HL-60/S4 (cell line): ENCODE measurements around the gene ASS1.

ENCODE experiments used
- in situ Hi-C: fragments of 300-500 bp; cut with MboI; formaldehyde crosslinking; loops from 2 replicates; pipeline ENCODE4 v1.14.3; 2022; ENCODE audit warnings: low sequenced_read_pairs

The ASS1 gene

DNA sequence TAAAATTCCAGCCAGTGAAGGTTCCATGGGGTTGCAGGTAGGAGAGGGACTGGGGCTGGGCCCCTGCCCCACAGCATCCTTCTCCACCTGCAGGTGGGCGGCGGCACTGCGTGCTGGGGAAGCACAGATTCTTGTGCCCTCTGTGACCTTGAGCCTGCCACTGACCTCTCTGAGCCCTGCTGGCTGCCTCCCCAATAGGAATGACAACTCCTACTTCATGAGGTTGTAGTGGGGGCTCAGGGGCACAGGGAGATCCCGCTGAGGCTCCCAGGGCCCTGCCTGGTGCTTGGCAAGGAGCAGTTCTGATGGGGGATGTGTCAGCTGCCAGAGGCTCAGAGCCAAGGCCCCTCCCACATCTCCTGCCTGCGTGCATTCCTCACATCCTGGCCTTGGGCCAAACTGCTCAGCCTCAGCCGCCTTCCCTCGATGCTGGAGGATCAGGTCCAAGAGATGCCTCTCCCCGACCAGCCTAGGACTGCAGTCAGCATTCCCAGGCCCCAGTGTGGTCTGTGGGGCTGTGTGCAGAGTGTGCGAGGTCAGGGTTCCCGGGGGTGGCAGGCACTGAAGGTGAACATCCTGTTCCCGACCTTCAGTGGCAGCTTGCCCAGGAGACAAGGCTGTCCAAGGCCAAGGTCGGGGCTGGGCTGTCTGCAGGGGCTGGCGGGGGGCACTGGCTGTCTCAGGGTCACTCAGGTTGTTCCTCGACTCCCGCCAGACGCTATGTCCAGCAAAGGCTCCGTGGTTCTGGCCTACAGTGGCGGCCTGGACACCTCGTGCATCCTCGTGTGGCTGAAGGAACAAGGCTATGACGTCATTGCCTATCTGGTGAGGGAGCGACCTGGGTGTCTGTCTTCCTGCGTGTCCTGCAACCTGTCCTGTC, 7.0 kb downstream of the ASS1 start:
- in situ Hi-C loops = no loop called here

- in situ Hi-C loops = no loop called here
Observed at GRCh38 chr9:130452835-130453234, 8.1 kb downstream of the ASS1 start.

DNA sequence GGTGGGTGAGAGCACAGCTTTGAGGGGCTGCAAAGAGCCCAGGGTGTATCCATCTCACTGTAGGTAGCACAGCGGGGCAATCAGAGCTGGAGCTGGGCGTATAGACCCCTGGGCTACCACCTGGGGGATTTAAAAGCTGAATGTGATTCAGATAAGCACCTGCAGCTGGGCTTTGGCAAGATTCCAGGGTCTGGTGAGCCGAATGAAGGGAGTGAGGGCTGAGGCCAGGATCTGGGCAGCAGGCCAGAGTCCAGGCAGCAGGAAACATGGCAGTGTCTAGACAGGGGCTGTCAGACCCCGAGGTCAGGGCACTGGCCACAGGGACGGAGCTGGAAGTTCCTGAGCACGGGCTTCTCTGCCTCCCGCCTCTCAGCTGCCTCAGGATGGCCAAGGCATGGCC, 8.7 kb downstream of the ASS1 start:
- in situ Hi-C loops = no loop called here

GRCh38 chr9:130454096-130454811, 9.5 kb downstream of the ASS1 start:
- in situ Hi-C loops = no loop called here

DNA sequence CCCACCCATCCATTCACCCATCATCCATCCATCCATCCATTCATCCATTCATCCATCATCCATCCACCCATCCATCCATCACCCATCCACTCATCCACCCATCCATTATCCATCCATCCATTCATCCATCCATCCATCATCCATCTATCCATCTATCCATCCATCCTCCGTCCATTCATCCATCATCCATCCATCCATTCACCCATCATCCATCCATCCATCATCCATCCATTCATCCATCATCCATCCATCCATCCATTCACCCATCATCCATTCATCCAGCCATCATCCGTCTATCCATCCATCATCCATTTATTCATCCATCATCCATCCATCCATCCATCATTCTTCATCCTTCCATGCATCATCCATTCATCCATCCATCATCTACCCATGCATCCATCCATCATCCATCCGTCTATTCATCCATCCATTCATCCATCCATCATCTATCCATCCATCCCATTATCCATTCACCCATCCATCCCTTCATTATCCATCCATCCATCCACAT, 10.1 kb downstream of the ASS1 start:
- in situ Hi-C loops = no loop called here

GRCh38 chr9:130458027-130458803, 13.5 kb downstream of the ASS1 start:
- in situ Hi-C loops = no loop called here

DNA sequence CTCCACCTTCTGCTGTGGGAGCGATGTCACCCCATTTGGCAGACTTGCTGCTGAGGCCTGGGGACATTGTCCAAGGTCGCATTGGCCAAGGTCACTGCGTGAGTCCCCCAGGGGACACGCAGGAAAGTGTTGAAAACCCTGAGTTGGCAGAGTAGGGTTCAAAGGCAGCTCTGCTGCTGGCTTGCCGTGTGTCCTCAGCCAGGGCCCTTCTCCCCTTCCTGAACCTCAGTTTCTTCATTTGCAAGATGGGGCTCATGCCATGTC, 14.0 kb downstream of the ASS1 start:
- in situ Hi-C loops = no loop called here

DNA sequence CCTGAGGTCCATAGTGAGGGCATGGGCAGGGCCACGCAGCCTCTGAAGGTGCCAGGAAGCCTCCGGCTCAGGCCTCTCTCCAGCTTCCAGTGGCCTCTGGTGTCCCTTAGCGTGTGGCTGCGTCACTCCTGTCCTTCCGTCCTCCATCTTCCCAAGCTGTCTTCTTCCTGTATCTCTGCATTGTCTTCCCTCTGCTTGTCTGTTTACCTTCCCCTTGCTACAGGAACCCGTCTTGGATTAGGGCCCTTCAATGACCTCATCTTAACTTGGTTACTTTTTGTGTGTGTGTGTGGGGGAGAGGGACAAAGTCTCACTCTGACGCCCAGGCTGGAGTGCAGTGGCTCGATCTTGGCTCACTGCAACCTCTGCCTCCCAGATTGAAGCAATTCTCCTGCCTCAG, 14.4 kb downstream of the ASS1 start:
- in situ Hi-C loops = no loop called here

DNA sequence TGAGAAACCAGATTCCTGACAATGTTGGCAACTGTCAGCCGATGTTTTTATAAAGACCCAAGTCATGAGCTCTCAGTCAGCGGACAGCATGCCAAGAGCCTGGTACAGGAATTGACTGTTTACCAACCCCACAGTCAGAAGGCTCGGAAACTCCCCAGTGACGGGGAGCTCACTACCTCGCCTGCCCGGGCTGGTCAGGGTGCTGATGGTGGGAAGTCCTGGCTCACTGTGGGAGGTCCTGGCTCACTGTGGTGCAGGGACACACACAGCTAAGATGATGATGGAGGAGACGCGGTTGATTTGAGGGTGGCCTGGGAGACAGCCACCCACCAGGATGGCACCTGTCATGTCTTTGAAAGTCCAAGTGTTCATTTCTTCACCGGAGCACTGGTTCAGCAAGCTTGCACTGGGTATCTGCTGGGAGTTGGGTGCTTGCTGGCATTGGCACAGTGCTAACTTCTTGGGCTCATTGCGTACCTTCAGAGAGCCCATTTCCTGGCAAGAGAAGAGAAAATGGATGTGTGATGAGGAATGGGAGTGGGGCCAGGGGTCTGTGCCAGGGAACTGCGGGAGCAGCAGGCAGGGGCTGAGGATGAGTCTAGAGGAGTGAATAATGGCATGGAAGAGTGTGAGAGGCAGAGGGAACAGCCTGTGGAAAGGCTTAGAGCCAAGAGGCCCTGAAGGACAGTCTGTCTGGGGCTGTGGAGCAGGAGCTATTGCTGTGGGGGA, 15.3 kb downstream of the ASS1 start:
- in situ Hi-C loops = no loop called here

- in situ Hi-C loops = no loop called here
Observed at GRCh38 chr9:130461218-130461630, 16.5 kb downstream of the ASS1 start.

GRCh38 chr9:130461731-130462130, 17.0 kb downstream of the ASS1 start:
- in situ Hi-C loops = no loop called here

- in situ Hi-C loops = no loop called here
Observed at GRCh38 chr9:130462685-130463540, 18.2 kb downstream of the ASS1 start.

- in situ Hi-C loops = no loop called here
Observed at GRCh38 chr9:130463763-130464745, 19.3 kb downstream of the ASS1 start.

DNA sequence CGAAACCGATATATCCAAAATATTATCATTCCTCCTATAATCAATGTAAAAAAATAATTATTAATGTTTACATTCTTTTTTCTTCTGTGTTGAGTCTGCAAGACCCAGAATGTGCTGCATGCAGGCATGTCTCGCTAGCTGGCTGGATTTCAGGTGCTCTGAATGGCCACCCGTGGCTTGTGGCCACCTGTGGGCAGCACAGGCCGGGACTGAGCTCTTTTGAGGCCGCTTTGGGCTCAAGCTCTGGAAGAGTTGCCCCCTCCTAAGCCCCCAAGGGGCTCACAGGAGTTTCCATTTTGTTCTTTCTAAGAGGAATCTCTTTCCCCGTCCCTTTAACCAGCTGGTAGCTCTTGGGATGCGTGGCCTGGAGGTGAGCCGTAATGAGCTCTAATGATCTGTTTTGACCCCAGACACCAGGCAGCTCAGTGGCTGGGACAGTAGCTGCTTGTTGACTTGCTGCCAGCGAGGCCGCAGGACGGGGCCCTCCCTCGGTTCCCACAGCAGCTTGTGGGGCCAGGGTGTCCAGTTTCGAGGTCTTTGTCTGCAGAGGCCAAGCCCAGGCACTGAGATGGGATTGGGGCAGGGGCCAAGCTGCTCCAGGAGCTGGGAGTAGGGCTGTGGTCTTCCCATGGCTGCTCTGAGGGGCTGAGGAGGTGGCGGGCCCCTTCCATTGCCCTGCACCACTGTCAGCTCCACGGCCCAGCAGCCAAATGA, 20.8 kb downstream of the ASS1 start:
- in situ Hi-C loops = no loop called here

DNA sequence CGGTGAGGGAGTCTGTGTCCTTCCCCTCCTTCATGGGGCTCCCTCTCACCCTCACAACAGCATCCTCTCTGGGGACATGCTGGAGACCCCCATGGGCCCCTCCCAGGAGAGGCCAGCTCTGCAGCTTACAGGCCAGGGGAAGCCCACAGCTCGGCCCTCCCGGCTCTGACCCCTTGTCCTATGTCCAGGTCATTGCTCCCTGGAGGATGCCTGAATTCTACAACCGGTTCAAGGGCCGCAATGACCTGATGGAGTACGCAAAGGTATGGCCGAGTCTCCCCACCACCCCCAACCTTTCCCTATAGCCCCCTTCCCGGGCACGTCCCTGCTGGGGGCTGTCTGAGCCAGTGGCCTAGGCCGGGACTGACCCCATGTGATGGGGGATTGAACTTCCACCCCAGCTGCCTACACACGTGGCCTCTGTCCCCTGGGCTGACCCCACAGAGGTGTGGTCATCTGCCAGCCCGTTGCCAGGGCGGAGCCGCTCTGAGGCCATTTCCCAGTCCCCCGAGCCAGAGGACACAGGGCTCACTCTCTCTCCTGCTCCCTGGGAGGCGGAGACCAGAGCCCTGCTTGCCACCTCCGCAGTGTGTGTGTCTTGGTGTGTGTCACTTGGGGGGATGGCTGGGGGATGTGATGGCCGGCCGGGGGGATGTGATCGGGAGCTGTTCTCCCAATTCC, 21.9 kb downstream of the ASS1 start:
- in situ Hi-C loops = no loop called here

GRCh38 chr9:130467316-130467715, 22.6 kb downstream of the ASS1 start:
- in situ Hi-C loops = no loop called here

DNA sequence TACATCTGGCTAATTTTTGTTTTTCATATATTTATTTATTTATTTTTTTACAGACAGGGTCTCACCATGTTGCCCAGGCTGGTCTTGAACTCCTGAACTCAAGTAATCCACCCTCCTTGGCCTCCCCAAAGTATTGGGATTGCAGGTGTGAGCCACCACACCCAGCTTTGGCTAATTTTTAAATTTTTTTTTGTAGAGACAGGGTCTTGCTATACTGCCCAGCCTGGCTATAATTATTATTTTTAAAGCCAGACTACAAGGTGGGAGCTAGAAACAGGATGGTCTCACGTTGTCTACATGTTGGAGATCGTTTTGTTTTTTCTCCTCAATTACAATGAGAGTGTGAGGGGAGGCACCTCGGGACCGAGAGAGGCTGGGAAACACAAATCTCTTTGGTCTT, 23.8 kb downstream of the ASS1 start:
- in situ Hi-C loops = no loop called here

DNA sequence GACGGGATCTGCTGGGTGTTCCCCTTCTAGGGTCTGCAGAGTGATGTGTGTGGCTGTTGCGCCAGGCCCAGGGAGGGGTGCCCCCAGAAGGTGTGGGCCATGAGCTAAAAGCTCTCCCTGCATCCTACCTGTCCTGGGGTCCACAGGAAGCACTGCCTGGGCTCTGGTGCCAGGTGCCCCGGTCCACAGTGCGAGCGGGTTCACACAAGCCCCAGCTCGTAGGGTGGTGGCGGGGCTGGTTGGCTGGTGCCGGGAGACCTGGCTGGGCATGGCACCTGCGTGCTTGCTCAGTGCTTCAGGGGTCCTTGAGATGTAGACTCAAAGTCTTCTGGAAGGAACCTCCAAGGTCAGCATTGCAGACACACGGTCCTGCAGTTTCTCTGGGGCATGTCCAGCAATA, 25.5 kb downstream of the ASS1 start:
- in situ Hi-C loops = no loop called here
